SK-N-MC (cell line): ENCODE data around the gene CPT1B.

Experiments
- DNase-seq: peaks from one replicate; pipeline ENCODE4 v3.0.0-alpha.2; 2011; ENCODE audit warnings: low read depth, low spot score
- H3K27ac ChIP-seq: fragments of 200-600 bp; sonication (generic); 2 replicates; pipeline ENCODE4 v1.5.1; 2016; ENCODE audit warnings: mixed run types
- H3K36me3 ChIP-seq: fragments of 200-600 bp; sonication (generic); 2 replicates; pipeline ENCODE4 v1.6.1; 2017; ENCODE audit warnings: antibody characterized with exemption, low read length, mixed read lengths; ENCODE audit not compliant: insufficient read depth
- H3K4me3 ChIP-seq: fragments of 200-600 bp; sonication (generic); 2 replicates; pipeline ENCODE4 v1.5.1; 2016
- H3K9ac ChIP-seq: fragments of 200-600 bp; sonication (generic); 2 replicates; pipeline ENCODE4 v1.8.0; 2017; ENCODE audit warnings: mixed run types, mixed read lengths; ENCODE audit not compliant: insufficient read length
- H3K9me3 ChIP-seq: fragments of 200-600 bp; sonication (generic); 2 replicates; pipeline ENCODE4 v1.6.1; 2017; ENCODE audit warnings: low read depth, mild to moderate bottlenecking, antibody characterized with exemption, low read length, moderate library complexity, mixed read lengths
- EZH2 ChIP-seq: fragments of 200-600 bp; sonication (generic); IDR thresholded peaks from one replicate; pipeline ENCODE4 v1.6.1; 2017; ENCODE audit warnings: antibody characterized with exemption
- FOXP2 ChIP-seq: optimal IDR thresholded peaks from 2 replicates; pipeline ENCODE3; 2011; ENCODE audit warnings: mild to moderate bottlenecking, moderate library complexity; ENCODE audit not compliant: insufficient read depth; ENCODE audit errors: extremely low read length, control extremely low read depth
- POLR2AphosphoS5 ChIP-seq: IDR thresholded peaks from 2 replicates; pipeline ENCODE4 v1.6.1; 2012; ENCODE audit warnings: mild to moderate bottlenecking, low read depth, low read length, borderline replicate concordance

CPT1B gene

GRCh38 chr22:50600967-50601668 lies 22.9 kb upstream of the CPT1B start:
- no peak overlapping the region for H3K4me3 ChIP-seq
- H3K27ac ChIP-seq = no peak overlapping the region
- TF ChIP-seq FOXP2 (no peak), EZH2 (no peak), POLR2AphosphoS5 (no peak)
- no peak for DNase-seq
- no peaks in the 10 kb centered on the region for H3K36me3 ChIP-seq
- H3K9me3 ChIP-seq = no peaks in the 10 kb centered on the region
- H3K9ac ChIP-seq = no peak overlapping the region

GRCh38 chr22:50600538-50600937 lies 22.3 kb upstream of the CPT1B start, which contains the start of gene MAPK8IP2:
Gene MAPK8IP2, plus strand, starts transcription at chr22:50600793. Its CDS starts 26 bp downstream, at chr22:50600819.
- Histone ChIP-seq H3K9ac (no peak within 1 kb of the TSS), H3K9me3 (no peaks in the 10 kb centered on the region), H3K4me3 (no peak within 1 kb of the TSS), H3K36me3 (no peaks in the 10 kb centered on the region), H3K27ac (no peak within 1 kb of the TSS)
- TF ChIP-seq POLR2AphosphoS5 = no peak
- DNase-seq = no peak

DNA sequence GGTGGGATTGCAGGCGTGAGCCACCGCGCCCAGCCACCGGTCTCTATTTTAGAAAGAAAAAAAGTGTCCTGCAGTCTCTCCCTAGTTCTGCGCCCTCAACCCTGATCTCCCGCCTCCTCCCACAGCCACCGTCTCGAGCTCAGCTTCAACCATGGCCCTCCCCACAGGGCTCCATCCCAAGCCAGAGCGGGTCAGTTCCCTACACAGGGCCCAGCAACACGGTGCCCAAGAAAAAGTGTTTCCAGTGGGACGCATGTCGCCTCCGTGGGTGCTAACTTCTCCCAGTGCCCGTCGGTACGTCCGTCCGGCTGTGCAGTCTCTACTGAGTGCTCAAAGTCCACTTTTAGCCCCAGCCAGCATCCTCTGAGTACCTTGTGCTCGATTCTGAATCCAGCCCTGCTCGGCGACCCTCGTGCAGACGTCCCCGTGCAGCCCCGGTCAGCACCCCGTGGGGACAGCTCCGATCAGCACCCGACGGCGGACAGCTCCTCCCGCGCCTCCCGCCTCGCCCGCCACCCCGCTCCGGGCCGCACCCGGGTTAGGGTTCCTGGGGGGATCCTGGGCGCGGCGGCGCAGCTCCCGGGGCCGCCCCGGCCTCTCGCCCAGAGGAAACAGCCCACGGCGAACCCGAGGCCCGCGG lies 21.7 kb upstream of the CPT1B start:
- no peak overlapping the region for H3K9ac ChIP-seq
- TF ChIP-seq FOXP2 = no peak
- no peak for TF ChIP-seq POLR2AphosphoS5
- no peak for TF ChIP-seq EZH2
- no peaks in the 10 kb centered on the region for H3K36me3 ChIP-seq
- H3K4me3 ChIP-seq = no peak overlapping the region
- no peaks in the 10 kb centered on the region for H3K9me3 ChIP-seq
- H3K27ac ChIP-seq = no peak overlapping the region
- DNase-seq = no peak

DNA sequence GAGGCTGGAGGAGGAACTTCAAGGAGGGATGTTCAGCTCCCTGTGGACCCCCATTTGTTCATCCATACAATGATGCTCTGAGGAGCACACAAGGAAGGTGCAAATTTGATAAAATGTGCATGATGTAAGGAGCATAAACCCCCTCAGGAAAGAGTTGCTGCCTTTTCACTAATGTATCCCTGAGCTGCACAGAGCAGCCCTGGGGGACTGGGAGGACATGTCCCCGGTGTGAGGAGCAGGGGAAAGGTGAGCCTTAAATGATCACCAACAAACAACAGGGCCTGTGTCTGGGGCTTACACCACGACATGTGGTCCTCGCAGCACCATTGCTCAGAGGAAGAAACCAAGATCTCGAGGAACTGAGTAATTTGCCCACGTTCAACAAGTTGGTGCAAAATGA lies 18.9 kb upstream of the CPT1B start:
- no peaks in the 10 kb centered on the region for H3K36me3 ChIP-seq
- no peak overlapping the region for H3K27ac ChIP-seq
- DNase-seq = no peak
- no peak overlapping the region for H3K9ac ChIP-seq
- H3K9me3 ChIP-seq = no peaks in the 10 kb centered on the region
- no peak overlapping the region for H3K4me3 ChIP-seq
- TF ChIP-seq POLR2AphosphoS5 (no peak), FOXP2 (no peak), EZH2 (no peak)

GRCh38 chr22:50595189-50595588 lies 17.0 kb upstream of the CPT1B start:
- no peak for DNase-seq
- Histone ChIP-seq H3K9me3 (no peaks in the 10 kb centered on the region), H3K36me3 (no peaks in the 10 kb centered on the region), H3K9ac (no peak overlapping the region), H3K4me3 (no peak overlapping the region), H3K27ac (no peak overlapping the region)
- TF ChIP-seq POLR2AphosphoS5 (no peak), FOXP2 (no peak), EZH2 (no peak)

- DNase-seq = no peak
- TF ChIP-seq EZH2 (no peak), FOXP2 (no peak), POLR2AphosphoS5 (no peak)
- H3K9me3 ChIP-seq = no peaks in the 10 kb centered on the region
Observed at GRCh38 chr22:50587407-50587806, 9.2 kb upstream of the CPT1B start.

DNA sequence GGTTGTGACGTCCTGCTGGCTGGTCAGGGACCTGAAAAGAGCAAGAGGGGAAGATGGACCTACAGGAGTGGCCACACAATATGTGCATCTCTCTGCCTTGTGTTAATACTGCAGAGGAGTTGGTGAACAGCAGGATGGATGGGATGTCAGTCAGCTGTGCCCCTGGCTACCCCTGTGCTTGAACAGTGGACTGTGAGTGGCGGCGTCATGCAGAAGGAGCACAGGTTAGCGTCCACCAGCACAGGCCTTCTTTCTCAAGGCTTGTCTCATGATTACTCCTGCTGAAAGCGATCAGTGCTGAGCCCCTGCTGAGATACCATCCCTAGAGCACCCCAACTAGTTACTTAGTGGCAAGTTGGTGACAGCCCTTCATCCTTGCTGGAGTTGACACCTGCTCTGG lies 8.2 kb upstream of the CPT1B start:
- Histone ChIP-seq H3K9me3 (no peaks in the 10 kb centered on the region), H3K36me3 (no peaks in the 10 kb centered on the region), H3K4me3 (no peak overlapping the region), H3K27ac (no peak overlapping the region), H3K9ac (no peak overlapping the region)
- TF ChIP-seq FOXP2 (no peak), POLR2AphosphoS5 (no peak), EZH2 (no peak)
- DNase-seq = no peak

More at GRCh38 chr22:50587407-50587806, 9.2 kb upstream of the CPT1B start:
- Histone ChIP-seq H3K4me3 (no peak overlapping the region), H3K36me3 (no peaks in the 10 kb centered on the region), H3K9ac (no peak overlapping the region), H3K27ac (no peak overlapping the region)

- H3K4me3 ChIP-seq = no peak overlapping the region
Observed at GRCh38 chr22:50585781-50586180, 7.6 kb upstream of the CPT1B start.

GRCh38 chr22:50585238-50585637 lies 7.0 kb upstream of the CPT1B start:
- Histone ChIP-seq H3K36me3 (no peaks in the 10 kb centered on the region), H3K9me3 (no peaks in the 10 kb centered on the region), H3K9ac (no peak overlapping the region), H3K27ac (no peak overlapping the region), H3K4me3 (no peak overlapping the region)
- no peak for TF ChIP-seq EZH2
- DNase-seq = no peak

More at GRCh38 chr22:50585781-50586180, 7.6 kb upstream of the CPT1B start:
- no peaks in the 10 kb centered on the region for H3K9me3 ChIP-seq
- no peak overlapping the region for H3K27ac ChIP-seq
- no peak overlapping the region for H3K9ac ChIP-seq
- DNase-seq = no peak
- H3K36me3 ChIP-seq = no peaks in the 10 kb centered on the region
- TF ChIP-seq EZH2 (no peak), FOXP2 (no peak), POLR2AphosphoS5 (no peak)
